ENCODE measurements around the gene NID2.

NID2 gene

GRCh38 chr14:52043690-52044089 lies 25.2 kb downstream of the NID2 start:
- DNase-seq (ENCODE audit: low read depth) = no peak
- TF ChIP-seq CTCF (IDR thresholded peaks at IDR 0.05; ENCODE audit: low read length, missing control alignments) = peak; percentile 54
- H3K4me3 ChIP-seq (replicated peaks; ENCODE audit: low read depth, low read length) = no peak overlapping the region

DNA sequence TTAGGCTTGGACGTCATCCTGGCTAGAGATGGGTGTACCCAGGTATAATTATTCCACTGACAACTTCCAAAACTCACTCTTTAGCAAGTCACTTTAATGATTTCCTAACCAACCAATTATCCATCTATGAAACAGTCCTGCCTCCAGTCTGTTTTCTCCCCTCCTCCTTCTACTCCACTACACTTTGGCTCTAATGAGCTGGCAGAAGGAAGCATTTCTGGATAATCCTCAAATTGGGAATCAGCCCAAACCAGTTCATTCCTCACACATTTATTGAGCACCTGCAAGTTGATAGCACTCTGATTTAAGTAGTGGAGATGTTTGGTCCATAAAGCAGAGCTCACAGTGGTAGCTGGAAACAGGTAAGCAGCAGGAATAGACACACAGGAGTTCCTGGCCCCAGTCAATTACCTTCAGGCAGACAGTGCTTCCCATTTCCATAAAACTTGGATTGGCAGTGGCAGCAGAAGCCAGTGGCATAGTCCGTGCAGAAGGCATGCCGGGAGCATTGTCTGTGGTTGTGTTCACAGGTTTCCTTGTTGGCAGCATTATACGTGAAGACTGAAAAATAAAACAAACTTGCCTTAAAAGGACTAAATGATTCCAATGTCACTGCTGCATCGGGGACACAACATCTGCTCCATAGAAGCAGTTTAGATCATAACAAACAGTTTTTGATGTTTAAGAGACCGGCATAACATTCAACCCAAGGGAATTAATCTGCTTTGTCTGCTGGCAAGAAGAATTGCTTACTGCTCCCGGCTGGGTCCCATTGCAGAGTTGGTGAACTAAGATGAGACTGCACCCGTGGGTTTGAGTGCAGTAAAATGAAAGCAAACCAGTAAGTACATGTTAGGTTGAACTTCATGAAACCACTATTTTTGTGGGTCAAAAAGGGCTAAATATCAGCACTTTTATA lies 26.2 kb downstream of the NID2 start:
- no peak for DNase-seq (ENCODE audit: low read depth)
- TF ChIP-seq CTCF (IDR thresholded peaks at IDR 0.05; ENCODE audit: low read length, missing control alignments) = no peak
- H3K4me3 ChIP-seq (replicated peaks; ENCODE audit: low read depth, low read length) = no peak overlapping the region

DNA sequence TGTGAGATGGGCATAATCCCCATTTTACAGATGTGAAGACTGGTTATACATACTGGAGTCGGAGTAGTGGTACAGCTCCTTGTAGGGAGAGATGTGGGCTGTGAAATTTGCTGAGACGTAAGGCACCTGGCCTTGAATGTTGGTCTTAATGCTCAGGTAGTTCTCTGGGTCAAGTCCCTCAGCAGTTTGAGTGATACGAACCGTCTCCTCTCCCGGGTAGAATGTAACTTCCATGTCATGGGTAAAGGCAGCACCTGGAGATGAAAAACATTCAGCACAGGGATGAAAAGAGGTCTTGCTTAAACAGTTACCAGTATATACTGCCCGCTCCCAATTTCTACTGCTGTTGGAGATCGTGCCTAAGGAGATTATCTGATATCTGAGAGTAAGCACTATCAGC lies 28.3 kb downstream of the NID2 start:
- DNase-seq (ENCODE audit: low read depth) = no peak
- TF ChIP-seq CTCF (IDR thresholded peaks at IDR 0.05; ENCODE audit: low read length, missing control alignments) = no peak
- H3K4me3 ChIP-seq (replicated peaks; ENCODE audit: low read depth, low read length) = no peak overlapping the region

DNA sequence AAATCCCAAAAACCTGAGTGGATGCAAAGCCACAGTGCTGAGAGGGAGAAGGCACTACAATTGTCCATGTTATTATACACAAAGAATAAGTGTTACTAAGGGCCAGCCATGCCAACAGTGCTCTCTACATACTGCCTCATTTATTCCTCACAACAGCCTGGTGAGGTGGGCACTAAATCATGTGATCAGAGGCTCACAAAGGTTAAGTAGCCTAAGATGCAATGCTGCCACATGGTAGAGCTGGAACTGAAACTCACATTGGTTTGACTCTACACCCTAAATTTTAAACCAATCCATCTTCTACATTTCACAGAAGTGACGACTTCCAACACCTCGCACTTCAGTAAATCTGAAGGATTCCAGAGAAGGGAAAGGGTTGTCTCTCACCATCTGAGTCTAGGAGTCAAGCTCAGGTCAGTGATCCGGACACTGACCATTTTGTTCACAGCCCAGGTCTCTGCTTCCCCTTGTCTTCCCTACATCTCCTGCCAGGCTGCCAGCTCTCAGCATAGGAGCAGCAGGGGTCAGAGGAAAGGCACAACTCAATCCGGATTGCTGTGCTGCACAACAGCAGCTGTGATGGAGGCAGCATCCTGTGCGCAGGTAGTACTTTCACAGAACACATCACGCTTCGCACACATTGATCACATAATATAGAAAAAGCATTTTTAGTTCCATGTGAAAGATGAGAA lies 29.6 kb downstream of the NID2 start:
- TF ChIP-seq CTCF (IDR thresholded peaks at IDR 0.05; ENCODE audit: low read length, missing control alignments) = no peak
- no peak overlapping the region for H3K4me3 ChIP-seq (replicated peaks; ENCODE audit: low read depth, low read length)
- DNase-seq (ENCODE audit: low read depth) = no peak

DNA sequence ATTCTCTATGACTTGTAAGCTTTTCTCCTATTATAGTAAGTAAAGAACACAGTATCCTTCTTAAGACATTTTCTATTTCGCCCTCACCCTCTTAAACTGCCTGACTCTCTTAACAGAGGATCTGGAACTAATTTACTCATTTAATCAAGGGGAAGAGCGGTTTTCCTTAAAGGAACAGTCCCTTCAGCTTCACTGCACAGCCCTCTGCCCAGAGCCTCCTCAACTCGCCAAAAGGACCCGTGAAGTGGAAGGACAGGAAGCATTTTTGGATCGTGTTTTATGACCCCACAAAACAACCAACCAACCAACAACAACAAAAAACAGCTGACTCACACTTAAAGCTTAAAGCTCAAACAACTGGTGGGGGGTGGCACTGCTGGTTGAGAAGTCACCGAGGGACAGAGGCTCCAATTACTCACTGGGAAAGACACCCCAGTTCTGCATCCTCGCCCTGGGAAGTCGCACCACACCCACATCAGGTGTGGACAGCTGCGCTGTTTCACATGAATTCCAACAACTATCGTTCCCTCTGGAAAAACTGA lies 35.7 kb downstream of the NID2 start:
- no peak for DNase-seq (ENCODE audit: low read depth)
- TF ChIP-seq CTCF (IDR thresholded peaks at IDR 0.05; ENCODE audit: low read length, missing control alignments) = no peak
- H3K4me3 ChIP-seq (replicated peaks; ENCODE audit: low read depth, low read length) = no peak overlapping the region

- H3K4me3 ChIP-seq (replicated peaks; ENCODE audit: low read depth, low read length) = no peak overlapping the region
- DNase-seq (ENCODE audit: low read depth) = peak; percentile 76
- no peak for TF ChIP-seq CTCF (IDR thresholded peaks at IDR 0.05; ENCODE audit: low read length, missing control alignments)
These were observed 36.6 kb downstream of the NID2 start for GRCh38 chr14:52032204-52032801.

Data from fibroblast of pulmonary artery (primary cell).